Esophagus muscularis mucosa (tissue), 4 donors: ENCODE data around the gene ERF. TPM values are rescaled to one million over a fixed set of nuclear protein-coding genes. Genes with fewer than 3 reads are reported as not detected.

ENCODE experiments used
- DNase-seq: peaks from one replicate; pipeline ENCODE4 v3.0.0-alpha.2; 2017; ENCODE audit errors: extremely low spot score
- H3K27ac ChIP-seq, 4 donors: fragments of 200-600 bp; sonication (generic); replicated peaks in 1 of 4; 1 replicate in 3 of 4; 2 replicates in 1 of 4; pipeline ENCODE4 v1.5.1; 2016 to 2019; ENCODE audit warnings: mild to moderate bottlenecking in 1 of 4
- H3K27me3 ChIP-seq, 4 donors: fragments of 200-600 bp; sonication (generic); one replicate each; pipeline versions ENCODE4 v1.5.1 to v1.6.0; 2016 to 2019
- H3K36me3 ChIP-seq, 4 donors: fragments of 200-600 bp; sonication (generic); one replicate each; pipeline ENCODE4 v1.5.1; 2016 to 2019
- H3K4me1 ChIP-seq, 4 donors: fragments of 200-600 bp; sonication (generic); one replicate each; pipeline ENCODE4 v1.5.1; 2016 to 2019
- H3K4me3 ChIP-seq, 4 donors: fragments of 200-600 bp; sonication (generic); 1 replicate in 2 of 4; 2 replicates in 2 of 4; pipeline ENCODE4 v1.5.1; 2016 to 2019; ENCODE audit warnings: mild to moderate bottlenecking in 4 of 4, moderate library complexity in 1 of 4
- H3K9me3 ChIP-seq, 4 donors: fragments of 200-600 bp; sonication (generic); 1 replicate in 3 of 4; 2 replicates in 1 of 4; pipeline ENCODE4 v1.5.1; 2016 to 2019
- CTCF ChIP-seq, 3 experiments: fragments of 200-600 bp in 2 of 3; fragments of 450-650 bp in 1 of 3; sonication (generic) in 2 of 3; IDR thresholded peaks; one replicate each; pipeline ENCODE4 v1.5.1; 2017 to 2019; ENCODE audit warnings: antibody characterized with exemption in 3 of 3, mild to moderate bottlenecking in 2 of 3, moderate library complexity in 1 of 3
- EP300 ChIP-seq: sonication (generic); formaldehyde crosslinking; IDR thresholded peaks from one replicate; pipeline ENCODE4 v1.6.1; 2017; ENCODE audit warnings: antibody characterized with exemption
- POLR2A ChIP-seq: fragments of 450-650 bp; IDR thresholded peaks from one replicate; pipeline ENCODE4 v1.6.1; 2017; ENCODE audit warnings: antibody characterized with exemption, moderate library complexity, mild to moderate bottlenecking, low read depth
- POLR2AphosphoS5 ChIP-seq, 2 donors: sonication (generic); formaldehyde crosslinking; IDR thresholded peaks; one replicate each; pipeline ENCODE4 v1.6.1; 2017; ENCODE audit warnings: antibody characterized with exemption in 2 of 2
- WGBS: methylation state at CpG from one replicate; pipeline ENCODE4 v1.1.5; 2018; 5-methylcytosine and 5-hydroxymethylcytosine counted together
- intact Hi-C: fragments of 100-400 bp; cut with DNase I; formaldehyde crosslinking; loops from one replicate; pipeline ENCODE4 v1.15.1; 2023
- total RNA-seq, 4 donors: library from RNA; depleted of rRNA; stranded (reverse); fragments of >200 nt; gene quantifications; one replicate each; pipeline versions ENCODE4 v1.1.0 to v1.2.1, GENCODE V29; 2016

The ERF gene
- total RNA-seq, 4 donors from 2014 or later, result 16.6 to 38.8 (median 35.5) TPM

GRCh38 chr19:42219812-42220750 lies 34.8 kb downstream of the ERF start, which contains the start of gene ZNF526:
TSS of gene ZNF526 (plus strand) at chr19:42220312. CDS start at chr19:42224404, 4,092 bp downstream.
- Histone ChIP-seq H3K9me3 (no peaks in the 10 kb centered on the region), H3K27me3 (no peaks in the 10 kb centered on the region), H3K36me3 (peaks cover 9 to 19% (median 14%) of the 10 kb centered on the region in 4 donors), H3K4me1 (peaks cover 33 to 65% (median 59%) of the 10 kb centered on the region in 4 donors), H3K4me3 (peak within 1 kb of the TSS; percentile 66 to 84 (median 76)), H3K27ac (peak within 1 kb of the TSS; percentile 85 to 93 (median 88))
- peak; percentile 99 for DNase-seq
- intact Hi-C loops, result no loop called here
- TF ChIP-seq POLR2A (peak; percentile 38), POLR2AphosphoS5 (IDR thresholded peaks at IDR 0.05) (peak; percentile 92 to 98), EP300 (no peak), CTCF (IDR thresholded peaks at IDR 0.05) (no peak)
- under 1% methylated on average over 41 of the region's 53 CpGs for WGBS

DNA sequence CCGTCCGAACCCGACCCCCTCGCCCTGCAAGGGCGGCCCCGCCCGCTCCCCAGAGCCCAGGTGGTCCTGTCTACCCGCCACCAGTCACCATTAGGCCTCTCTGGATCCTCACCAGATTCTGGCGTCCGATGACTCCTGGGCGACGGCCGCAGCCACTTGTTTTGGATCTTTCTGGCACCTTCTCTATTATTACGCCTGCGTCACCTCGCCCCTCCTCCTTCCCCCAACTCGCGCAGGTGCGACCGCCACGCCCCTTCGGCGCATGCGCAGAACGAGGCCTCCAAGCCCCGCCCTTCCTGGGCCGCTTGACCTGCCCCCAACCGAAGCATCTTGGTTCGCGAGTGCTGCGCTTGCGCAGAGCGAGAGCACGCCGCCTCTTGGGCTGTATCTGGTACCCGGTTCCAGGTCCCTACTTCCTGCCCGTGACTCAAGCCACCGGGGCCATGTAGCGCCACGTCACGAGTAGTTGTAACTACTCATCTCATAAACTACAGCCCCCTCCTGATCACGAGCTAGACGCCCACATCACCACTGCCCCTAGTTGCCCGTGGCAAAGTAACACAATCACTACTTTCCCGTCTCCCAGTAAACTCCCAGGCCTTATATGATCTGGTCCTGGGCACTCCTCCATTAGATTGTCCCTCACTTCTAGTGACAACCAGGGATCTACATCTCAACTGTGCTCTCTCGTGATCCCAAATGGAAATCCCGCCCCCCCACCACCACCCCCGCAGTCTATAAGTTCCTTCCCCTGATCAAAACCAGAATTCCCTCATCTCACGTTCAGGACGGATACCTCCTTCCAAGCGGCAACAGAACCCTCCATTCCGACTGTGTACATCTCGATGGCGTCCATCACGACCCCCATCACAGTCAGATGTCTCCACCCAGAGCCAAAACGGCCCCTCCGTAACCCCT lies 37.1 kb downstream of the ERF start, which contains the start of gene DEDD2:
Gene DEDD2, minus strand, starts transcription at position 158 of the 918 bp plus-strand sequence. CDS start 670 bp downstream, outside the sequence.
- H3K4me3 ChIP-seq, result peak within 1 kb of the TSS; percentile 69 to 94 (median 86)
- peak; percentile 99 for DNase-seq
- intact Hi-C loops, result no loop called here
- H3K27me3 ChIP-seq, result no peaks in the 10 kb centered on the region
- H3K27ac ChIP-seq, result peak within 1 kb of the TSS; percentile 85 to 93 (median 88)
- WGBS, result 28% methylated on average over 32 of the region's 57 CpGs
- no peaks in the 10 kb centered on the region for H3K9me3 ChIP-seq
- TF ChIP-seq EP300 (no peak), POLR2AphosphoS5 (IDR thresholded peaks at IDR 0.05) (peak; percentile 89 to 100), CTCF (IDR thresholded peaks at IDR 0.05) (peak in 1 of 3 experiments; percentile 39), POLR2A (peak; percentile 18)
- H3K36me3 ChIP-seq, result peaks cover 0 to 28% (median 19%) of the 10 kb centered on the region in 4 donors
- H3K4me1 ChIP-seq, result peaks cover 33 to 76% (median 60%) of the 10 kb centered on the region in 4 donors

- no peak for DNase-seq
- intact Hi-C loops, result no loop called here
- H3K4me1 ChIP-seq, result peaks cover 33 to 68% (median 55%) of the 10 kb centered on the region in 4 donors
- peak overlapping the region; percentile 85 to 93 (median 88) for H3K27ac ChIP-seq
- H3K36me3 ChIP-seq, result peaks cover 0 to 37% (median 27%) of the 10 kb centered on the region in 4 donors
- H3K4me3 ChIP-seq, result peak overlapping the region; percentile 69 to 94 (median 86)
- 3% methylated on average over 31 of the region's 79 CpGs for WGBS
- no peaks in the 10 kb centered on the region for H3K27me3 ChIP-seq
- no peaks in the 10 kb centered on the region for H3K9me3 ChIP-seq
- peak in 1 of 3 experiments; percentile 8 for TF ChIP-seq CTCF (IDR thresholded peaks at IDR 0.05)
- no peak for TF ChIP-seq EP300
- TF ChIP-seq POLR2AphosphoS5 (IDR thresholded peaks at IDR 0.05), result peak in 1 of 2 donors; percentile 19
These were observed 38.0 kb downstream of the ERF start for GRCh38 chr19:42216653-42217519.
